SK-N-MC (cell line): ENCODE results near the gene DNER.

Experiments
- DNase-seq: peaks from one replicate; pipeline ENCODE4 v3.0.0-alpha.2; 2011; ENCODE audit warnings: low read depth, low spot score
- H3K27ac ChIP-seq: fragments of 200-600 bp; sonication (generic); 2 replicates; pipeline ENCODE4 v1.5.1; 2016; ENCODE audit warnings: mixed run types
- H3K36me3 ChIP-seq: fragments of 200-600 bp; sonication (generic); 2 replicates; pipeline ENCODE4 v1.6.1; 2017; ENCODE audit warnings: antibody characterized with exemption, low read length, mixed read lengths; ENCODE audit not compliant: insufficient read depth
- H3K4me3 ChIP-seq: fragments of 200-600 bp; sonication (generic); 2 replicates; pipeline ENCODE4 v1.5.1; 2016
- H3K9ac ChIP-seq: fragments of 200-600 bp; sonication (generic); 2 replicates; pipeline ENCODE4 v1.8.0; 2017; ENCODE audit warnings: mixed run types, mixed read lengths; ENCODE audit not compliant: insufficient read length
- H3K9me3 ChIP-seq: fragments of 200-600 bp; sonication (generic); 2 replicates; pipeline ENCODE4 v1.6.1; 2017; ENCODE audit warnings: low read depth, mild to moderate bottlenecking, antibody characterized with exemption, low read length, moderate library complexity, mixed read lengths
- EZH2 ChIP-seq: fragments of 200-600 bp; sonication (generic); IDR thresholded peaks from one replicate; pipeline ENCODE4 v1.6.1; 2017; ENCODE audit warnings: antibody characterized with exemption
- FOXP2 ChIP-seq: optimal IDR thresholded peaks from 2 replicates; pipeline ENCODE3; 2011; ENCODE audit warnings: mild to moderate bottlenecking, moderate library complexity; ENCODE audit not compliant: insufficient read depth; ENCODE audit errors: extremely low read length, control extremely low read depth
- POLR2AphosphoS5 ChIP-seq: IDR thresholded peaks from 2 replicates; pipeline ENCODE4 v1.6.1; 2012; ENCODE audit warnings: mild to moderate bottlenecking, low read depth, low read length, borderline replicate concordance

DNER gene

GRCh38 chr2:229738024-229738625, 23.8 kb upstream of the DNER start:
- Histone ChIP-seq H3K4me3 (no peak overlapping the region), H3K9me3 (peaks cover 5% of the 10 kb centered on the region; the same call in 1 of the 2 replicates), H3K9ac (no peak overlapping the region), H3K36me3 (no peaks in the 10 kb centered on the region), H3K27ac (no peak overlapping the region)
- DNase-seq = no peak
- TF ChIP-seq POLR2AphosphoS5 (no peak), EZH2 (no peak), FOXP2 (no peak)

- H3K9ac ChIP-seq = no peak overlapping the region
Measured at GRCh38 chr2:229734410-229734809, 20.1 kb upstream of the DNER start.

GRCh38 chr2:229733611-229734245, 19.4 kb upstream of the DNER start:
- H3K27ac ChIP-seq = peak overlapping the region; percentile 29; the same call in 1 of the 2 replicates
- DNase-seq = no peak
- H3K9me3 ChIP-seq = peaks cover 5% of the 10 kb centered on the region; the same call in 1 of the 2 replicates
- no peak overlapping the region for H3K4me3 ChIP-seq
- no peak overlapping the region for H3K9ac ChIP-seq
- H3K36me3 ChIP-seq = no peaks in the 10 kb centered on the region
- TF ChIP-seq EZH2 (no peak), FOXP2 (no peak), POLR2AphosphoS5 (no peak)

More at GRCh38 chr2:229734410-229734809, 20.1 kb upstream of the DNER start:
- no peak for DNase-seq
- H3K36me3 ChIP-seq = no peaks in the 10 kb centered on the region
- H3K4me3 ChIP-seq = no peak overlapping the region
- H3K9me3 ChIP-seq = peaks cover 5% of the 10 kb centered on the region; the same call in 1 of the 2 replicates
- TF ChIP-seq POLR2AphosphoS5 (no peak), FOXP2 (no peak)
- peak overlapping the region; percentile 12; the same call in 1 of the 2 replicates for H3K27ac ChIP-seq

- H3K36me3 ChIP-seq = no peaks in the 10 kb centered on the region
- H3K4me3 ChIP-seq = no peak overlapping the region
- TF ChIP-seq POLR2AphosphoS5 = no peak
- no peak for TF ChIP-seq EZH2
- TF ChIP-seq FOXP2 = no peak
- H3K9ac ChIP-seq = no peak overlapping the region
- peaks cover 5% of the 10 kb centered on the region; the same call in 1 of the 2 replicates for H3K9me3 ChIP-seq
- H3K27ac ChIP-seq = peak overlapping the region; percentile 97; the same call in 1 of the 2 replicates
- no peak for DNase-seq
Measured at GRCh38 chr2:229732897-229733296, 18.5 kb upstream of the DNER start.

- peak overlapping the region; percentile 97 for H3K27ac ChIP-seq
- H3K9me3 ChIP-seq = peaks cover under 1% of the 10 kb centered on the region; the same call in 1 of the 2 replicates
- TF ChIP-seq POLR2AphosphoS5 (peak; percentile 26; the same call in 1 of the 2 replicates), FOXP2 (no peak)
- H3K9ac ChIP-seq = no peak overlapping the region
- H3K4me3 ChIP-seq = peak overlapping the region; percentile 79
- no peak for DNase-seq
- H3K36me3 ChIP-seq = no peaks in the 10 kb centered on the region
Measured at GRCh38 chr2:229731916-229732315, 17.6 kb upstream of the DNER start.

- H3K9me3 ChIP-seq = no peaks in the 10 kb centered on the region
- H3K9ac ChIP-seq = peak overlapping the region; percentile 68
- DNase-seq = peak; percentile 55
- H3K27ac ChIP-seq = peak overlapping the region; percentile 97
- H3K36me3 ChIP-seq = no peaks in the 10 kb centered on the region
- TF ChIP-seq EZH2 (no peak), POLR2AphosphoS5 (no peak), FOXP2 (no peak)
- H3K4me3 ChIP-seq = peak overlapping the region; percentile 79
Measured at GRCh38 chr2:229731363-229731762, 17.0 kb upstream of the DNER start.

GRCh38 chr2:229728370-229728769, 14.0 kb upstream of the DNER start:
- Histone ChIP-seq H3K9ac (no peak overlapping the region), H3K27ac (no peak overlapping the region), H3K36me3 (no peaks in the 10 kb centered on the region), H3K9me3 (no peaks in the 10 kb centered on the region), H3K4me3 (no peak overlapping the region)
- no peak for TF ChIP-seq EZH2
- TF ChIP-seq FOXP2 = no peak
- no peak for TF ChIP-seq POLR2AphosphoS5
- DNase-seq = no peak

GRCh38 chr2:229726643-229727042, 12.3 kb upstream of the DNER start:
- H3K36me3 ChIP-seq = no peaks in the 10 kb centered on the region
- H3K9ac ChIP-seq = no peak overlapping the region
- no peaks in the 10 kb centered on the region for H3K9me3 ChIP-seq
- no peak overlapping the region for H3K27ac ChIP-seq
- TF ChIP-seq EZH2 = no peak
- no peak for TF ChIP-seq POLR2AphosphoS5
- no peak for TF ChIP-seq FOXP2
- no peak for DNase-seq
- no peak overlapping the region for H3K4me3 ChIP-seq
